Stimulated activated CD4-positive, alpha-beta T cell treated with anti-CD3 and anti-CD28 coated beads, Interleukin-2, amount 100 ng/mL, for 48 hours (primary cell): Measurements from ENCODE around the gene UBA7.

Source experiments
- DNase-seq, 2 donors: peaks; one replicate each; pipeline ENCODE4 v3.0.0-alpha.2; 2020

Gene UBA7

GRCh38 chr3:49805897-49806701, 7.7 kb downstream of the UBA7 start:
- DNase-seq = no peak

- no peak for DNase-seq
Measured at GRCh38 chr3:49805367-49805782, 8.4 kb downstream of the UBA7 start.

- no peak for DNase-seq
Measured at GRCh38 chr3:49804141-49805041, 9.4 kb downstream of the UBA7 start.

- DNase-seq = peak in 1 of 2 donors; percentile 23
Measured at GRCh38 chr3:49803465-49804140, 10.2 kb downstream of the UBA7 start.

- DNase-seq = peak; percentile 87 to 88
Measured at GRCh38 chr3:49802719-49803464, 10.9 kb downstream of the UBA7 start, which contains the start of gene INKA1. Gene INKA1, plus strand, starts transcription at chr3:49803261. Its CDS starts 132 bp downstream, at chr3:49803393.

GRCh38 chr3:49801160-49801559, 12.6 kb downstream of the UBA7 start:
- no peak for DNase-seq

- DNase-seq = no peak
Measured at GRCh38 chr3:49799761-49800160, 14.0 kb downstream of the UBA7 start, which contains the start of gene CDHR4. Gene CDHR4, minus strand, starts transcription at chr3:49799873. Its CDS starts 61 bp downstream, at chr3:49799812.

GRCh38 chr3:49799105-49799504, 14.6 kb downstream of the UBA7 start:
- DNase-seq = no peak

GRCh38 chr3:49794926-49795905, 18.5 kb downstream of the UBA7 start:
- DNase-seq = no peak

- DNase-seq = no peak
Measured at GRCh38 chr3:49794431-49794830, 19.3 kb downstream of the UBA7 start.

- no peak for DNase-seq
Measured at GRCh38 chr3:49793486-49794085, 20.2 kb downstream of the UBA7 start.

GRCh38 chr3:49792371-49793150, 21.2 kb downstream of the UBA7 start:
- DNase-seq = no peak

- no peak for DNase-seq
Measured at GRCh38 chr3:49791571-49791970, 22.2 kb downstream of the UBA7 start.

- DNase-seq = no peak
Measured at GRCh38 chr3:49790626-49791411, 22.9 kb downstream of the UBA7 start.

- no peak for DNase-seq
Measured at GRCh38 chr3:49788056-49788455, 25.7 kb downstream of the UBA7 start.

GRCh38 chr3:49787536-49787935, 26.2 kb downstream of the UBA7 start:
- no peak for DNase-seq

- no peak for DNase-seq
Measured at GRCh38 chr3:49787182-49787464, 26.6 kb downstream of the UBA7 start.

- peak; percentile 99 for DNase-seq
Measured at GRCh38 chr3:49786357-49787181, 27.2 kb downstream of the UBA7 start, which contains the start of gene IP6K1. Gene IP6K1, minus strand, starts transcription at chr3:49786542. Its CDS starts 38,502 bp downstream, at chr3:49748040.
